ENCODE measurements around the gene LARP4B.

- no peak for TF ChIP-seq POLR2A (IDR thresholded peaks at IDR 0.05)
- no peak for TF ChIP-seq POLR2AphosphoS5 (IDR thresholded peaks at IDR 0.05)
- no peak for TF ChIP-seq CTCF (IDR thresholded peaks at IDR 0.05)
- TF ChIP-seq EP300 (IDR thresholded peaks at IDR 0.05) = no peak
These were observed 160.5 kb downstream of the LARP4B start for GRCh38 chr10:770975-771374.

All from stomach (tissue), 4 donors.